ENCODE measurements around the gene FDXACB1. TPM values are rescaled to one million over a fixed set of nuclear protein-coding genes. Genes with fewer than 3 reads are reported as not detected.
A peak's percentile ranks its signal among the peaks of the same experiment; 100 is the strongest.

The FDXACB1 gene, protein sequence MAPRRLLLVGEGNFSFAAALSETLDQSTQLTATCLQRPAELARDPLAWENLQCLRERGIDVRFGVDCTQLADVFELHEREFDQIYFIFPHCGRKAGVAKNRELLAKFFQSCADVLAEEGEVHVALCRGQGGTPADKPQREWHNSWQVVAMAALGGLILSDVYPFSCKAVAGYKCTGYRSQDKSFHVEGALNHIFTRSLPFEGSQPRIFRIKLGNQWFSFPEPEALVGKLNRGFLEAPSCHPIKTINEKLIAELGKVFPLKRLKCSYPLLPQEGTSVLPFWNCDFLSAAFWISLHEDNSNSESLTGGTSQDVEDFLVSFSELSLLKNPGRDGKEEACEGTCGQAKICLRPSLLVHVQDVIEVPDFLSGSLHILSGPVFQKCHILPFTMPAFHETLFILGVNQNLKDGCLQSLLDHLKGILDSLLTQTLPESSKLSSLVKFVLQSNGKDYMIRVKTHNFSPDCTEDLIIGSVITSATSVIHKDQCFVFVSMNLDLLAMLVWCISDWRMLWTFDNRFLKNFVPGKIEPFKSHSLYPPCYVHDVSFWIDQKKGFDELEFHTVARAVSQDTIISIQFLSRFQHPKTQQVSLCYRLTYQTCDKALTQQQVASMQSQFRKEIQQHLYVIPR
- total RNA-seq (2014; rRNA removed; shearing (Covaris generic)) = 4.7 and 6.0 TPM in 2 replicates

DNA sequence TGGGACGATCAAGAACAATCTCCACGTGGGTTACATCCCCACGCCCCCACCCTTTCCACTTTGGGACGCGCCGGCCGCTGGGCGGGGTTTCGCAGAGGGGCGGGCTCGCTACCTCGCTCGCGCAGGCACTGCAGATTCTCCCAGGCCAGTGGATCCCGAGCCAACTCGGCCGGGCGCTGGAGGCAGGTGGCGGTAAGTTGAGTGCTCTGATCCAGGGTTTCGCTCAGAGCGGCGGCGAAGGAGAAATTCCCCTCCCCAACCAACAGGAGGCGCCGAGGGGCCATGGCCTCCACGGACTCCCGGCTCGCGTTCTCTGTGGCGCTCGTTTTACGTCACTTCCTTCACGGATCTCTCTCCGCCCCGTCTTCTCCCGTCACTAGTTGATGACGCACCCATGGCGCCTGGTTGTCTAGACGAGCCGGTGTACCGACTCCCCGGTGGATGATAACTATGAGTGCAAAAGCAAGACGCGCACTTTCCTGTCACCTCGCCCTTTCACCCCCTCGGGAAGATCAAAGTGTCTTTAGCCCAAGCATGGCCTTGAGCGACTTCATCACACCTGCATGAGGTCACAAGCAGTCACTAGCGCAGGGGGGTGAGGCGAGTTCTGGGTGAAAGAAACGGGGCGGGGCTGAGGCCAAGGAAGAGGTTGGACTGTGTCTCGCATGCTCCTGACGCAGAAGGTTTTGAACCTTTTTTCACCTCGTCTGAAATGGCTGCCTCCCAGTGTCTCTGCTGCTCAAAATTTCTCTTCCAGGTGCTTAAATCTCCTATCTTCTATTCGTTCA is at the start of gene FDXACB1, which contains the start of gene CFAP68:
FDXACB1 (minus strand) TSS at position 317 of the 788 bp plus-strand sequence; CDS start at position 284, 33 bp downstream.
CFAP68 (plus strand) TSS at position 693 of the 788 bp plus-strand sequence; CDS start at position 713, 20 bp downstream.
- DNase-seq (ENCODE audit: low read depth) = peak; percentile 96

DNA sequence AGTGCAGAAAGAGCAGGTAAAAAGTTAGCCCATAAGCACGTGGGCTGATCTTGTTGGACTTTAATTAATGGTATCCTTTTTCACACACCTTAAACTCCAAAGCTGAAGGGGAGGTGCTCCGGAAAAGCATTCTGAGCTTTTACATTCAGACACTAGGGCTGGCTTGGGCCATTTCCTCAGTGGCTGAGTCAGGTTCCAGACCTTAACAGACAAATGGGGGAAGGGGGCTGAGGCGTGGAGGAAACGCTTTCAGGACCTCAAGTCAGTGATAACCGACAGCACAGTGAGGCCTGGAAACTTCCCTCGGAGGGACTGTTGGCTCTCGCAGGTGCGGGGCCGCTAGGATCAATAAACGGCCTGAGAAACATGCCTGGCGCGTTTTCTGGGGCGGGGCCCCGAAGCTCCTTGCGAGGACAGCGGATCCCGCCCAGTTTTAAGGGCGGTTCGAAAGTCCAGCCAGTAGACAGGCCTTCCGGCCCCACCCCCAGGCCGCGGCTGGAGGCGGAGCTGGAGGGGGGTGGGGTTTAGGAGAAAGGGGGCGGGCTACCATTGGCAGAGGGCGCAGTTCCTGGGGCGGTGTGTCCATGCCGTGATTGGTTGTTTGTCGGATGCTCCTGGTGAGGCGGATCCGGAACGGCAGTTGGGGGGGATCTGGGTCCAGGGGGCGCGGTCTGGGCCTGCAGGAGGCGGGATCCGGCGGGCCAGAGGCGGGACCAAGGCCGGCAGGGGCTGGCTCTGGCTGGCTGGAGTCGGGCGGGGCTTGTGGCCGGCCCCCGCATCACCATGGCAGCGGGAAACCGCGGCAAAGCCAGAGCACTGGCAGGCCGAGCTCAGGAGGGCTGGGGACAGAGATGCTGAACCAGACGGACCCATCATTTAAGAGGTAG is 47.8 kb upstream of the FDXACB1 start:
- peak; percentile 95 for DNase-seq (ENCODE audit: low read depth)

DNA sequence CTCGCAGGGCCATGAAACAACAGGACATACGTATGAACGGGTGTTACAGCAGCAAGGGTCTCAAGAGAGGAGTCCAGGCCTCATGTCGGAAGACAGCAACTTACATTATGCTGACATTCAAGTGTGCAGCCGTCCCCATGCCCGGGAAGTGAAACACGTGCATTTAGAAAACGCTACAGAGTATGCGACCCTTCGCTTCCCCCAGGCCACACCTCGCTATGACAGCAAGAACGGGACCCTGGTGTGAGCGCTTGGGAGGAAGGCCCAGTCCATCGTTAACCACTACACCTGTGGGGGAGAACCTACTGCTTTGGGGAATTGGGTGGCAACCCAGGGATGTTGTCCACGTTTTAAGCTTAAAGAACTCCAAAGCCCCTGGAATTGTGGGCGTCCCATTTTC is 47.0 kb upstream of the FDXACB1 start:
- DNase-seq (ENCODE audit: low read depth) = no peak

DNA sequence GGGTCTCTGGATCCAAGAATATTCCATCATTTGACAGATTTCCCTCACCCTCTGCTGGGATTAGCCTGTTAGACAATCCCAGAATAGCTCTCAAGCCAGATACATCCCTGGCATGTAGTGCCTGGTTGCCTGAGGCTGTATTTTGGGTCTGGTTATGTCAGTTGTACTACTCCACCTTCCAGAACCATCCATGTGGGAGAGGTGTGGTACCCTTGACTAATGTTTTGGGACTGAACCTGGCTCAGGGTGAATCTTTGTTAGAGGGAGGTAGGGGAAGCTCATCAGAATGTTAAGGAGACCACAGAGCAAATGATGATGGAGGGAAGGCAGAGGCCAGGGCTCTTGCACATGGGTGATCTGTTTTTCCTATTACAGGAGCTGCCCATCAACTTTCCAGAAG is 45.0 kb upstream of the FDXACB1 start:
- no peak for DNase-seq (ENCODE audit: low read depth)

DNA sequence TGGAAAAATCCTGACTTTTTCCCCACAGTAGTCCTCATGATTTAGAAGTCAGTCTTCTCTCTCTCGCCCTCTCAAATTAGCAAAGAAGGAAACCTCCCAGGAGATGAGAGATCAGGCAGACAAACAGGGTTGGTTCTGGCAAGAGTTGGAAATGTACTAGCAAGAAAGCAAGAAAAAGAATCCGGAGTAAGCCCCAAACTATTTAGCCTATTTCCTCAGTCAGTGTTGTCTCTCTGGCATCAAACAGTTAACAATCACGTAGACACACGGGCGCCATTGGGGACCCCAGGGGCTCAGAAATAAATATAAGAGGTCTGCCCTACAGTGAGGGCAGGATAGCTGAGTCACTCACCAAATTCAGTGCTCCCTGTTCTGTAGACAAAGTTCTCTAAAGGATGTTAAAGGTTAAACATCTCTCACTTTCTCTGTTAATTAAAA is 44.4 kb upstream of the FDXACB1 start:
- no peak for DNase-seq (ENCODE audit: low read depth)

DNA sequence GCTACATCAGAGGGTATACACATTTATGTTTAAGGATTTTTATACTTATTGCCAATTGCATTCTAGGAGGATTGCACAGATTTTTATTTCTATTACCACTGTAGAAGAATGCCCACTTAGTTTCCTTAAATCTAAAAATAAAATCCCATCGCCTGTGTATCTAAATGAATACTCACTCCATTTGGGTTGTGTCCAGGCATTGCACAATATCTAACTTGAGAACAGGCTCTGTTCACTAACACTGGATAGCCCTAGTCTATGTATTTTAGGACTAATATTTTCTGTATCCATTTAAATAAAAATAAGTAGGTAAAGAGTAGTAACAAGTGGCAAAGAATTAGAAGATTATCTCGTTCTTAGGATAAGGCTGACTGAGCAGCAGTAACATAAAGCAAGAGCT is 43.8 kb upstream of the FDXACB1 start:
- peak; percentile 63 for DNase-seq (ENCODE audit: low read depth)

DNA sequence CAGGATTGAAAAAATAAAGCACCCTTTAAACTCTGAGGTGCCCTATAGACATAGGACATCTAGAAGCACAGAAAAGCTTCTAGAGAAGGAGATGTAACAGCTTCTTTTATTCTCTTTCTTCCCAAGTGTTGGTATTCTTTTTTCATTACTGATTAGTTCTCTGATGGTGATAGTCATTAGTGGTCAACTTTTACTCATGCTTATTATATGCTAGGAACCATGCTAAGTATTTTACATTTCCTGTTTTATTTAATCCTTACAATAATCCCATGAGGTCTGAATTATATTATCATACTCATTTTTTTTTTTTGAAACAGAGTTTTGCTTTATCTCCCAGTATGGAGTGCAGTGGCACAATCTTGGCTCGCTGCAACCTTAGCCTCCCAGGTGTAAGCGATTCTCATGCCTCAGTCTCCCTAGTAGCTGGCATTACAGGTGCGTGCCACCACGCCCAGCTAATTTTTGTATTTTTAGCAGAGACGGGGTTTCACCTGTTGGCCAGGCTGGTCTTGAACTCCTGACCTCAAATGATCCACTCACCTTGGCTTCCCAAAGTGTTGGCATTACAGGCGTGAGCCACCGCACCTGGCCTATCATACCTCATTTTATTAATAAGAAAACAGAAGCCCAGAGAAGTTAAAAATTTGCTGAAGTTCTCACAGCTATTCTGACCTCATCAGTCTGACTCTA is 42.7 kb upstream of the FDXACB1 start:
- DNase-seq (ENCODE audit: low read depth) = no peak

DNA sequence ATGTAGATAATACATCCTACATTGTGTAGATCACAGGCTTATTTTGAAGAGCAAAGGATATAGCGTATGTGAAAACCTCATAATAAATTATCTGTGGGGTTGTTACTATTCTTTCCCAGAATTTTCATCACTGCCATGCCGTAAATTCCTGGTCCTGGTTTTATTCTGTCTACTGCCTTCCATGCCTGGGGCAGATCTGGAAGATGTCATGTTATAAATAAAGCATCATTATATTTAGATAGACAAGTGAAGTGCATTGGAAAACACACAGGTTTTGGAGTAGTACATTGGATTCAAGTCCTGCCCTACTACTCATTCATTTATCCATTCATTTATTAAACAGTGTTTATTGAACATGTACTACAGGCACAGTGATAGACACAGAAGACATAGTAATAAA is 41.9 kb upstream of the FDXACB1 start:
- no peak for DNase-seq (ENCODE audit: low read depth)

DNA sequence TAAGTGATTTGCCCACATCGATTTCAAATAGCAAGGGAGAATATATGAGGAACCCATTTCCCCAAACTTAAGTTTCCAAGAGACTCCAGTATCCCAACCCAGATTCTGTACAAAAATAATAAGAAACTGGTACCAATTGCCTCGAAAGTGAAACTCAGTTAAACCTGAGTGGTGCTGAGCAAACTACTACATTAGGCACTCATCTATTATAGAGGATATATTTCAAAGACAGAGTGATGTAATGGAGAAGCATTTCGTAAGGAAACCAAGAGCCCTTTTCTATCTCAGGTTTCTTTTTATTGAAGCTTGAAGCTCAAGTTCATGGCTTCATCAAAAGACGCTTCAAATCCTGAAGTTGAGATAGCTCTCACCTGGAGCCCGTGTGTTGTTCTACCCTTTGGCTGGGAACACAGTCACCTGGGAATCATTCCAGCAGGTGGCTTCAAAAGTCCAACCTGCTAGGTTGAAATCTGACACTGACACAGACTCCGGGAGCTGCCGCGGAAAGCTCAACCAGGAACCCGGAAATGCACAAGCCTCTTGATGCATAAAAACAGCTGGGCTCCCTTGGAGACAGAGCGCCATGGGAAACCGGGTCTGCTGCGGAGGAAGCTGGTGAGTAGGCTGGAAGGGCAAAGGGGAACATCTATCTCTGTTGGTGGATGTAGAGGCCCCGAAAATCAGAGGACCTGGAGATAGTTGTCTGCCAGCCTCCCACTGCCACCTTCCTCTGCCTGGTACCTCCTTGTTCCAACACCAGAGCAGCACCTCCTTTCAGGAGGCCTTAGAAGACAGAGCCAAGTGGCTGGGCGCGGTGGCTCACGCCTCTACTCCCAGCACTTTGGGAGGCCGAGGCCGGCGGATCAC is 39.7 kb upstream of the FDXACB1 start, which contains the start of gene C11orf52:
C11orf52 (plus strand) TSS at position 524 of the 867 bp plus-strand sequence; CDS start at position 584, 60 bp downstream.
- DNase-seq (ENCODE audit: low read depth) = no peak

DNA sequence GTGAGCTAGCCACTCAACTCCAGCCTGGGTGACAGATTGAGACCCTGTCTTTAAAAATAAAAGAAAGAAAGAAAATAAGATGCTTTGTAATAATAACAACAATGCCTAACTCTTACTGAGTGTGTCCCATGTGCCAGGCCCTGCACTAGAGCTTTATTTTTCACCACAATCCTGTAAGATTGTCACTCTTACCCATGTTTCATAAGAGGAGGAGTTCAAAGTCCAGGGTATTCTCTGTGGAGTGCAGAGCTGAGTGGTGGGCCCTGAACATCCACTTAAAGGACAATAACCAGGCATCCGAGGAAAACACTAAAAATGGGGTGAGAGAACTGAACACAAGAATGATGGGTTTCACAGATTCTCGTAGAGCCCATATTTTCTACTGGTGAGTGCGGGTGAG is 38.8 kb upstream of the FDXACB1 start:
- DNase-seq (ENCODE audit: low read depth) = no peak

DNA sequence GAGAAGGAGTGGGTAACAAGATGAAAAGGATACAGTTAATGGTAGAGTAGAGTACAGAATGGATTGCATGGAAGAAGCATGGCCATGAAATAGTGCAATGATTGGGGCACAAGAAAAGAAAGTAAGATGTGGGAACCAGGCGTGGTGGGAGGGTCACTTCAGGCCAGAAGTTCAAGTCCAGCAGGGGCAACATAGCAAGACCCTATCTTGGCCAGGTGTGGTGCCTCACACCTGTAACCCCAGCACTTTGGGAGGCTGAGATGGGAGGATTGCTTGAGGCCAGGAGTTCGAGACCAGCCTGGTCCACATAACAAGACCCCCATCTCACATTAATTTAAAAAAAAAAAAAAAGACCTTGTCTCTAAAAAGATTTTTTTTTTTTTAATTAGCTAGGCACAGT is 38.3 kb upstream of the FDXACB1 start:
- no peak for DNase-seq (ENCODE audit: low read depth)

DNA sequence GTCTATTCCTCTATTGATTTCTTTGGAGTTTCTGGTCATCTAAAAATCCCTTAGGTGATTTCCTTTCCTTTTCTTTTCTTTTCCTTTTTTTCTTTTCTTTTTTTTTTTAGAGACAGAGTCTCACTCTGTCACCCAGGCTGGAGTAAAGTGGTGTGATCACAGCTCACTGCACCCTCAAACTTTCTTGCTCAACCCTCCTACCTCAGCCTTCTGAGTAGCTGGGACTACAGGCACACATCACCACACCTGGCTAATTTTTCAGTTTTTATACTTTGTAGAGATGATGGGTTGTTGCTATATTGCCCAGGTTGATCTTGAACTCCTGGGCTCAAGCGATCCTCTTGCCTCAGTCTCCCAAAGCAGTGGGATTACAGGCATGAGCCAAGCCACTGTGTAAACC is 37.8 kb upstream of the FDXACB1 start:
- no peak for DNase-seq (ENCODE audit: low read depth)

DNA sequence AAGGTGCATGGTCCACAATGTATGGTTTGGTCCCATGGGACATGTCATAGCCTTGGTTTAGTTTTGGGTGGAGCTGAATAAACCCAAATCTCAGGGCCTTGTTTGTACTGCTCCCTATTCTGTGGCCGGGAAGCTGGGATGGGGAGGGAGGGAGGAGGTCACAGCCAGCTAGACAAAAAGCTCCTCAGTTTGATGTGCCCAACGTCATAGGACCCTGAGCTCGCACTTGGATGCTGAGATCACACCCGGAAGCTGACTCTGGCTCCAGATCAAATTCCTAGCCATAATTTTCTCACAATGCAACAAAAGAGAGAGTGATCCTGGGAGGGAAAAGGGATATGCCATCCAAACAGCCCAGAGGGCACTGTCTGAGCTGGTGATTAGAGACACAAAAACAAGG is 35.0 kb upstream of the FDXACB1 start:
- peak; percentile 53 for DNase-seq (ENCODE audit: low read depth)

DNA sequence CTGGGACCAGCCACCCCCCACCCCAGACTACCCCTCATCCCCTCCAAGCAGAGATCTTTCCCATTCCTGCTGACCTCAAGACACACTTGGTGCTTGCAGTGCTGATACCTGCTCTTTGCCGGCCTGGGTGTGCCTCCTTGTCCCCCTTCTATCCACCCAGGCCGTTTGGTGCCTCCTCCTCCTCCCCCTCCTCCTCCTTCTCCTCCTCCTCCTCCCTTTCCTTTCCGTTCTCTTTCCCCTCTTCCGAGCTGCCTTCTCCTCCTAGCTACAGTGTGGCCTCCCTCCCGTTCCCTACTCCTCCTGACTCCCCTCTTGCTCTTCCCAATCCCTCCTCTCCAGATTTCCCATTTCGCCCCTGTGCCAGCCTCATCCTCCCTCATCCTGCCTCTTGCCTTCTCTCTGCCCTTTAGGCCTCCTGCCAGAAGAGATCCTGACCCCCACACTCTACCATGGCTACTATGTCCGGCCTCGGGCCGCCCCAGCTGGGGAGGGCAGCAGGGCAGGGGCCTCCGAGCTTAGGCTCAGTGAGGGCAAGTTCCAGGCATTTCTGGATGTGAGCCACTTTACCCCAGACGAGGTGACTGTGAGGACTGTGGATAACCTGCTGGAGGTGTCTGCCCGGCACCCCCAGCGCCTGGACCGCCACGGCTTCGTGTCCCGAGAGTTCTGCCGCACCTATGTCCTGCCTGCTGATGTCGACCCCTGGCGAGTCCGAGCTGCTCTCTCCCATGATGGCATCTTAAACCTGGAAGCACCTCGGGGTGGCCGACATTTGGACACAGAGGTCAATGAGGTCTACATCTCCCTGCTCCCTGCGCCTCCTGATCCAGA is 34.3 kb upstream of the FDXACB1 start:
- DNase-seq (ENCODE audit: low read depth) = no peak

DNA sequence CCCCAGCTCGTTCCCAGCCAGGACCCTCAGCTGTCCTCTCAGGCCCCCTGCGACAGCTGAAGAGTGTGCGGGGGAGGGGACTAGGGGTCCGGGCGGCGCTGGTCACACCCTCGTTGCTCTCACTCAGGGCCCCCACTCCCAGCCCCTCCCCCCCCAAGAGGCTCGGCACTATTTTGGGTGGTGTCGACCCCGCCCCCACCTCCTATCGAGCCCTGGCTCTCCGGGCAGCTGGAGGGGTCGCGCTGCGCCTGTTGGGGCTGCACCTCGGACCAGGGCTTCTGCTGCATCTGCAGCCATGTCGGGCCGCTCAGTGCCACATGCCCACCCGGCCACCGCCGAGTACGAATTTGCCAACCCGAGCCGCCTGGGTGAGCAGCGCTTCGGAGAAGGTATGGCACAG is 33.6 kb upstream of the FDXACB1 start, which contains the start of gene HSPB2:
HSPB2 (plus strand) TSS at position 200 of the 400 bp plus-strand sequence; CDS start at position 296, 96 bp downstream.
- no peak for DNase-seq (ENCODE audit: low read depth)

DNA sequence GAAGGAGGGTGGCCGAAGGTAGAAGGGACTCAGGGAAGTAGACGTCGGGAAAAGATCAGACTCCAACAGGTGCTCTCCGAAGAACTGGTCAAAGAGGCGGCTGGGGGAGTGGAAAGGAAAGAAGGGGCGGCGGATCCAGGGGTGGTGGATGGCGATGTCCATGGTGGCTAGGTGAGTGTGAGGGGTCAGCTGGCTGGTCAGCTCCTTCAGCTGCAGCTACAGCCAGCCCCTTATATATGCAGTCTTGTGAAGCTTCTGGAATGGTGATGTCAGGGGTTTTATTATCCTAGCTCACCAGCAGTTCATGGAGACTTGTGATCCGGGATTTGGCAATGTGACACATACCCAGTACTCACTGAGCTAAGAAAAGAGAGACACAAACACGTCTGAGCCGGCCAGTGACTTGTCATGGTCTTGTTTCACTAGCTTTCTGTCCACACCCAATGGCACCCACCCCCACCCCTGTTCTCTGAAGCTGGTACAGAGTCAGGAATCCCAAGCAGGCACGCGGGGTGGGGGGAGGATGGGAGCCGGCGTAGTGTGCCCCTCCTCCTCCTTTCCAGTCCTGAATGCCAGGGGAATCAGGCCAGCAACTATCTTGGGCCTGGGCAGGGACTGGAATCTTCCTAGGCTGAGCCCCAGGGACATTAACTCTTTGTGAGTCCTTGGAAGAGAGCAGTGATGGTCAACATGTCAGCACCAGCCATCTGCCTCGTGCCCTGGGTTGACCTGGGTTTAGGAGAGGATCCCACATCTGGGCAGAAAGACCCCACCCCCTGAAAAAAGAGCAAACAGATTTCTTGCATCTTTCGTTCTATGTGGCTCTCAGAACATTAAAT is 32.8 kb upstream of the FDXACB1 start, which contains the start of gene CRYAB:
CRYAB (minus strand) TSS at position 208 of the 839 bp plus-strand sequence; CDS start at position 162, 46 bp downstream.
- peak; percentile 41 for DNase-seq (ENCODE audit: low read depth)
